ENCODE measurements around the gene CRK. TPM values are rescaled to one million over a fixed set of nuclear protein-coding genes. Genes with fewer than 3 reads are reported as not detected.

CRK gene
- total RNA-seq, 1 donor from 2014 or later: 42.8 TPM

- Histone ChIP-seq H3K9me3 (ENCODE audit: control insufficient read depth in 3 of 3, low read length in 3 of 3) (no peaks in the 10 kb centered on the region), H3K27ac (ENCODE audit: low read depth, low read length) (peak overlapping the region; percentile 85), H3K4me3 (ENCODE audit: low read length in 3 of 3) (peak overlapping the region in 2 of 3 donors; percentile 60 to 72), H3K36me3 (ENCODE audit: control insufficient read depth in 3 of 3, insufficient read depth in 3 of 3, low read length in 3 of 3) (peaks cover 3 to 12% (median 7%) of the 10 kb centered on the region in 3 donors), H3K27me3 (ENCODE audit: control insufficient read depth in 3 of 3, insufficient read depth in 3 of 3, low read length in 3 of 3) (no peaks in the 10 kb centered on the region), H3K9ac (ENCODE audit: low read depth in 1 of 3, low read length in 3 of 3) (peak overlapping the region; percentile 68 to 79 (median 72)), H3K4me1 (ENCODE audit: control insufficient read depth in 3 of 3, insufficient read depth in 3 of 3, low read length in 3 of 3) (peaks cover 26 to 42% (median 36%) of the 10 kb centered on the region in 3 donors)
These were observed 31.0 kb upstream of the CRK start for GRCh38 chr17:1486802-1487695.

GRCh38 chr17:1485423-1486376, 29.7 kb upstream of the CRK start:
- Histone ChIP-seq H3K4me1 (ENCODE audit: control insufficient read depth in 3 of 3, insufficient read depth in 3 of 3, low read length in 3 of 3) (peaks cover 23 to 34% (median 31%) of the 10 kb centered on the region in 3 donors), H3K27me3 (ENCODE audit: control insufficient read depth in 3 of 3, insufficient read depth in 3 of 3, low read length in 3 of 3) (no peaks in the 10 kb centered on the region)

GRCh38 chr17:1484676-1485422, 28.8 kb upstream of the CRK start:
- Histone ChIP-seq H3K36me3 (ENCODE audit: control insufficient read depth in 3 of 3, insufficient read depth in 3 of 3, low read length in 3 of 3) (peaks cover 16 to 26% (median 21%) of the 10 kb centered on the region in 3 donors), H3K27me3 (ENCODE audit: control insufficient read depth in 3 of 3, insufficient read depth in 3 of 3, low read length in 3 of 3) (no peaks in the 10 kb centered on the region), H3K4me3 (ENCODE audit: low read length in 3 of 3) (peak overlapping the region; percentile 65 to 73 (median 66)), H3K4me1 (ENCODE audit: control insufficient read depth in 3 of 3, insufficient read depth in 3 of 3, low read length in 3 of 3) (peaks cover 23 to 29% (median 25%) of the 10 kb centered on the region in 3 donors), H3K27ac (ENCODE audit: low read depth, low read length) (peak overlapping the region; percentile 75), H3K9ac (ENCODE audit: low read depth in 1 of 3, low read length in 3 of 3) (peak overlapping the region; percentile 70 to 76 (median 70)), H3K9me3 (ENCODE audit: control insufficient read depth in 3 of 3, low read length in 3 of 3) (no peaks in the 10 kb centered on the region)

More at GRCh38 chr17:1485423-1486376, 29.7 kb upstream of the CRK start:
- Histone ChIP-seq H3K4me3 (ENCODE audit: low read length in 3 of 3) (peak overlapping the region; percentile 67 to 73 (median 67)), H3K36me3 (ENCODE audit: control insufficient read depth in 3 of 3, insufficient read depth in 3 of 3, low read length in 3 of 3) (peaks cover 11 to 21% (median 18%) of the 10 kb centered on the region in 3 donors), H3K27ac (ENCODE audit: low read depth, low read length) (peak overlapping the region; percentile 85), H3K9ac (ENCODE audit: low read depth in 1 of 3, low read length in 3 of 3) (peak overlapping the region; percentile 72 to 80 (median 77)), H3K9me3 (ENCODE audit: control insufficient read depth in 3 of 3, low read length in 3 of 3) (no peaks in the 10 kb centered on the region)

- H3K4me1 ChIP-seq (ENCODE audit: control insufficient read depth in 3 of 3, insufficient read depth in 3 of 3, low read length in 3 of 3): peaks cover 22 to 26% (median 22%) of the 10 kb centered on the region in 3 donors
- H3K27me3 ChIP-seq (ENCODE audit: control insufficient read depth in 3 of 3, insufficient read depth in 3 of 3, low read length in 3 of 3): no peaks in the 10 kb centered on the region
- H3K9ac ChIP-seq (ENCODE audit: low read depth in 1 of 3, low read length in 3 of 3): no peak overlapping the region
- H3K27ac ChIP-seq (ENCODE audit: low read depth, low read length): peak overlapping the region; percentile 56
- H3K36me3 ChIP-seq (ENCODE audit: control insufficient read depth in 3 of 3, insufficient read depth in 3 of 3, low read length in 3 of 3): peaks cover 18 to 27% (median 21%) of the 10 kb centered on the region in 3 donors
- H3K4me3 ChIP-seq (ENCODE audit: low read length in 3 of 3): no peak overlapping the region
- no peaks in the 10 kb centered on the region for H3K9me3 ChIP-seq (ENCODE audit: control insufficient read depth in 3 of 3, low read length in 3 of 3)
These were observed 28.1 kb upstream of the CRK start for GRCh38 chr17:1484060-1484535.

- Histone ChIP-seq H3K4me3 (ENCODE audit: low read length in 3 of 3) (no peak overlapping the region), H3K9ac (ENCODE audit: low read depth in 1 of 3, low read length in 3 of 3) (no peak overlapping the region), H3K4me1 (ENCODE audit: control insufficient read depth in 3 of 3, insufficient read depth in 3 of 3, low read length in 3 of 3) (peaks cover 12 to 15% (median 12%) of the 10 kb centered on the region in 3 donors), H3K27me3 (ENCODE audit: control insufficient read depth in 3 of 3, insufficient read depth in 3 of 3, low read length in 3 of 3) (no peaks in the 10 kb centered on the region), H3K27ac (ENCODE audit: low read depth, low read length) (no peak overlapping the region), H3K9me3 (ENCODE audit: control insufficient read depth in 3 of 3, low read length in 3 of 3) (no peaks in the 10 kb centered on the region), H3K36me3 (ENCODE audit: control insufficient read depth in 3 of 3, insufficient read depth in 3 of 3, low read length in 3 of 3) (peaks cover 31 to 40% (median 33%) of the 10 kb centered on the region in 3 donors)
These were observed 26.6 kb upstream of the CRK start for GRCh38 chr17:1482680-1483079.

- Histone ChIP-seq H3K4me3 (ENCODE audit: low read length in 3 of 3) (no peak overlapping the region), H3K9me3 (ENCODE audit: control insufficient read depth in 3 of 3, low read length in 3 of 3) (no peaks in the 10 kb centered on the region), H3K36me3 (ENCODE audit: control insufficient read depth in 3 of 3, insufficient read depth in 3 of 3, low read length in 3 of 3) (peaks cover 37 to 46% (median 39%) of the 10 kb centered on the region in 3 donors), H3K27ac (ENCODE audit: low read depth, low read length) (no peak overlapping the region), H3K9ac (ENCODE audit: low read depth in 1 of 3, low read length in 3 of 3) (no peak overlapping the region), H3K4me1 (ENCODE audit: control insufficient read depth in 3 of 3, insufficient read depth in 3 of 3, low read length in 3 of 3) (peaks cover 8 to 12% (median 12%) of the 10 kb centered on the region in 3 donors), H3K27me3 (ENCODE audit: control insufficient read depth in 3 of 3, insufficient read depth in 3 of 3, low read length in 3 of 3) (no peaks in the 10 kb centered on the region)
These were observed 25.7 kb upstream of the CRK start for GRCh38 chr17:1481736-1482135.

- Histone ChIP-seq H3K36me3 (ENCODE audit: control insufficient read depth in 3 of 3, insufficient read depth in 3 of 3, low read length in 3 of 3) (peaks cover 39 to 46% (median 40%) of the 10 kb centered on the region in 3 donors), H3K4me3 (ENCODE audit: low read length in 3 of 3) (no peak overlapping the region), H3K9ac (ENCODE audit: low read depth in 1 of 3, low read length in 3 of 3) (no peak overlapping the region), H3K4me1 (ENCODE audit: control insufficient read depth in 3 of 3, insufficient read depth in 3 of 3, low read length in 3 of 3) (peaks cover 9 to 13% (median 12%) of the 10 kb centered on the region in 3 donors), H3K27ac (ENCODE audit: low read depth, low read length) (no peak overlapping the region), H3K27me3 (ENCODE audit: control insufficient read depth in 3 of 3, insufficient read depth in 3 of 3, low read length in 3 of 3) (no peaks in the 10 kb centered on the region), H3K9me3 (ENCODE audit: control insufficient read depth in 3 of 3, low read length in 3 of 3) (no peaks in the 10 kb centered on the region)
These were observed 24.9 kb upstream of the CRK start for GRCh38 chr17:1480747-1481465.

- Histone ChIP-seq H3K27ac (ENCODE audit: low read depth, low read length) (no peak overlapping the region), H3K36me3 (ENCODE audit: control insufficient read depth in 3 of 3, insufficient read depth in 3 of 3, low read length in 3 of 3) (peaks cover 40 to 59% (median 44%) of the 10 kb centered on the region in 3 donors), H3K27me3 (ENCODE audit: control insufficient read depth in 3 of 3, insufficient read depth in 3 of 3, low read length in 3 of 3) (no peaks in the 10 kb centered on the region), H3K4me3 (ENCODE audit: low read length in 3 of 3) (no peak overlapping the region), H3K9ac (ENCODE audit: low read depth in 1 of 3, low read length in 3 of 3) (no peak overlapping the region), H3K4me1 (ENCODE audit: control insufficient read depth in 3 of 3, insufficient read depth in 3 of 3, low read length in 3 of 3) (peaks cover 4 to 9% (median 7%) of the 10 kb centered on the region in 3 donors), H3K9me3 (ENCODE audit: control insufficient read depth in 3 of 3, low read length in 3 of 3) (no peaks in the 10 kb centered on the region)
These were observed 22.4 kb upstream of the CRK start for GRCh38 chr17:1478418-1478817.
